Measurements from ENCODE around the gene POLG2. TPM values are rescaled to one million over a fixed set of nuclear protein-coding genes. Genes with fewer than 3 reads are reported as not detected.

Gene POLG2
- total and polyA plus RNA-seq, 9 of the 15 experiments (the other 6 are each of a cell fraction or from before 2014, with no cell fraction given) = 13.4 to 44.8 (median 37.0) TPM

DNA sequence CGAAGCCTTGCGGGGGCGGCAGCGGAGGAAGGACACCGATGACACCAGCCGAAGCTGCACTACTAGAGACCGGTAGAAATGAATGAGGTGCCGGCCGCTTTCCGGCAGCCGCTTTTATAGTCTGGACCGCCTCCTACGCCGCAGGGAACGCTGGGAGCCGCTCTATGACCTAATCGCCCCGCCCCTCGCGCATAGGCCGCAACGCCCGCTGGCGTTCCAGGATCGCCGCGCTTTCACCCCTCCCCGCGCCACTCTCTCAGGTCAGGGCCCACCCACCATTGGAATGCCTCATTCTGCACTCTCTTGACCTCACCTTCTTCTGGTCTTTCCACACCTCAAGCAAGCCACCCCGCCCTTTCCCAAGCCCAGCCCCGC lies 9.3 kb upstream of the POLG2 start, which contains the start of gene DDX5 (continued):
- TF ChIP-seq, protein P1, sequence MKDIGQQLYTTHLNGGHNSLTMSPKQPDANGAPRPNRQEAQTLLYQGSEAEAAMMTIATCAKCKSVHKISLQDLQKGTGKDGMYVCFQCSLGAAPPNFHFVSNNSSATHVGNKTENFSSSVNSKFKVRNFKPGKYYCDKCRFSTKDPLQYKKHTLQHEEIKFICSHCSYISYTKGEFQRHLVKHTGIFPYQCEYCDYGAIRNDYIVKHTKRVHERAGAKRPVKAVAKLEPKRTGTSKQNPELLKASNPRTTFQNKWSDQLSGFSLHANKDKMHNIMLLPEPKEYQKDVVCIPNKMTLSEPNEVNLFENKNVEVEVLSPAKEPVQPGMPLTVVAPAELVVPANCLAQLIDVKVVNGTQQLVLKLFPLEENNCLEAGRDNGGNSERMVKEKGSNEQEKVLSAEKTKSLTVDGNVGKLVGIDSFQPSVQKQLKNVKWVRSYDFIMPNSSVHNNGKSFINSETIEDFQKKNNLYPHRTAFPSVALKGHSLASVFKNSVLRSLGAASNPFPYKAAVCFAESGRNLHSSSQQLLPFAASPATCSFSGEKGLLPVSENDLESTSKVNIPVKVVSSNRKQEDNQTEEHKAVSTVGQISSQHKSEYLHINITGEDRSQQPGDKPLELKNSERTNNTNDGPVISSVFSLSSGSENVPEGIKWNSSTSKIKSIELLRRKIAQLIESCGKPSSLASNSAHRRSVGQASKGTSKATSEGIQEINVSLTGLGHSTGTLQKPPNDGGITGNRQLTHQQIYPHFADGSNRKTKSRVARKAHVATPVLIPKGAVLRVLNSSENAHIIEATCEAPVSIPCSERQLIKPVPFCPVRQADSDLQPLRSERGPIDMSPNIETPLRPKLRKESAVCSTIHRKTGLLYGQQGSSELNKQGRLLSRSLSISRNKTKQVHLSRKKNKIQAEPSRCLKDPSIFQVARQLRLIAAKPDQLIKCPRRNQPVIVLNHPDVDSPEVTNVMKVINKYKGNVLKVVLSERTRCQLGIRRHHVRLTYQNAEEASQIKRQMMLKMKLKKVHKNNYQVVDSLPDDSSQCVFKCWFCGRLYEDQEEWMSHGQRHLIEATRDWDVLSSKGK (CRISPR knock-in tag; IDR thresholded peaks at IDR 0.05) = no peak
- no peak for TF ChIP-seq CBFA2T3 (IDR thresholded peaks at IDR 0.05)
- peak; percentile 90 for TF ChIP-seq POLR2G (IDR thresholded peaks at IDR 0.05; ENCODE audit: low read depth, low read length)
- peak; percentile 98 for TF ChIP-seq MTA3 (IDR thresholded peaks at IDR 0.05; ENCODE audit: borderline replicate concordance)
- TF ChIP-seq NR2C1 (IDR thresholded peaks at IDR 0.05) = peak; percentile 81
- TF ChIP-seq NR2C1 (tag; IDR thresholded peaks at IDR 0.05) = peak; percentile 86
- TF ChIP-seq PHF21A (IDR thresholded peaks at IDR 0.05; ENCODE audit: borderline replicate concordance, low read depth) = no peak
- peak; percentile 62 for TF ChIP-seq TEAD4 (IDR thresholded peaks at IDR 0.05; ENCODE audit: low read length)
- peak; percentile 75; the same call in 1 of the 2 replicates for TF ChIP-seq TEAD4 (CRISPR knock-in tag; IDR thresholded peaks at IDR 0.05; ENCODE audit: borderline replicate concordance)
- 0 out of 2 replicates have a peak, but pooled peaks have one; percentile 50 for TF ChIP-seq ZKSCAN1 (IDR thresholded peaks at IDR 0.05; ENCODE audit: low read depth, low read length)
- no peak for TF ChIP-seq ZNF785 (CRISPR knock-in tag; IDR thresholded peaks at IDR 0.05)
- peak; percentile 12; the same call in 1 of the 2 replicates for TF ChIP-seq ZNF263 (CRISPR knock-in tag; IDR thresholded peaks at IDR 0.05; ENCODE audit: borderline replicate concordance)
- TF ChIP-seq ZNF584 (CRISPR knock-in tag; IDR thresholded peaks at IDR 0.05; ENCODE audit: low read depth) = 0 out of 2 replicates have a peak, but pooled peaks have one; percentile 58
- TF ChIP-seq, protein P2, sequence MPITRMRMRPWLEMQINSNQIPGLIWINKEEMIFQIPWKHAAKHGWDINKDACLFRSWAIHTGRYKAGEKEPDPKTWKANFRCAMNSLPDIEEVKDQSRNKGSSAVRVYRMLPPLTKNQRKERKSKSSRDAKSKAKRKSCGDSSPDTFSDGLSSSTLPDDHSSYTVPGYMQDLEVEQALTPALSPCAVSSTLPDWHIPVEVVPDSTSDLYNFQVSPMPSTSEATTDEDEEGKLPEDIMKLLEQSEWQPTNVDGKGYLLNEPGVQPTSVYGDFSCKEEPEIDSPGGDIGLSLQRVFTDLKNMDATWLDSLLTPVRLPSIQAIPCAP (CRISPR knock-in tag; IDR thresholded peaks at IDR 0.05; ENCODE audit: borderline replicate concordance) = 0 out of 2 replicates have a peak, but pooled peaks have one; percentile 79
- peak; percentile 93 for TF ChIP-seq ZBTB1 (CRISPR knock-in tag; IDR thresholded peaks at IDR 0.05; ENCODE audit: borderline replicate concordance, low read depth)
- no peak for TF ChIP-seq SNRNP70 (optimal IDR thresholded peaks at IDR 0.05; ENCODE audit: low read depth, low read length)
- TF ChIP-seq, protein P3, sequence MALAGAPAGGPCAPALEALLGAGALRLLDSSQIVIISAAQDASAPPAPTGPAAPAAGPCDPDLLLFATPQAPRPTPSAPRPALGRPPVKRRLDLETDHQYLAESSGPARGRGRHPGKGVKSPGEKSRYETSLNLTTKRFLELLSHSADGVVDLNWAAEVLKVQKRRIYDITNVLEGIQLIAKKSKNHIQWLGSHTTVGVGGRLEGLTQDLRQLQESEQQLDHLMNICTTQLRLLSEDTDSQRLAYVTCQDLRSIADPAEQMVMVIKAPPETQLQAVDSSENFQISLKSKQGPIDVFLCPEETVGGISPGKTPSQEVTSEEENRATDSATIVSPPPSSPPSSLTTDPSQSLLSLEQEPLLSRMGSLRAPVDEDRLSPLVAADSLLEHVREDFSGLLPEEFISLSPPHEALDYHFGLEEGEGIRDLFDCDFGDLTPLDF (CRISPR knock-in tag; IDR thresholded peaks at IDR 0.05) = no peak
- TF ChIP-seq CBX3 (IDR thresholded peaks at IDR 0.05; ENCODE audit: borderline replicate concordance in 1 of 2, low read length in 2 of 2) = no peak; a peak in 1 of 3 replicates
